ENCODE results near the gene ZCCHC24.

GRCh38 chr10:79336276-79336675 lies 109.1 kb downstream of the ZCCHC24 start:
- TF ChIP-seq CTCF (conservative IDR thresholded peaks at IDR 0.05): no peak
- no peak for TF ChIP-seq EZH2 (IDR thresholded peaks at IDR 0.05; ENCODE audit: low read depth)

Measured in PC-9 (cell line).